Measurements from ENCODE around the gene ABCB9.
"Not testable (repeated sequence)": the region's sequence is repeated elsewhere in the genome, so short reads cannot be mapped to it uniquely, and the experiment has no call there.

The ABCB9 gene

GRCh38 chr12:122959566-122960192, 6.6 kb downstream of the ABCB9 start:
- DNase-seq: no peak

- DNase-seq: no peak
Measured at GRCh38 chr12:122958198-122958888, 7.9 kb downstream of the ABCB9 start.

- DNase-seq: no peak
Measured at GRCh38 chr12:122956035-122956434, 10.2 kb downstream of the ABCB9 start.

- no peak for DNase-seq
Measured at GRCh38 chr12:122955156-122955555, 11.1 kb downstream of the ABCB9 start.

GRCh38 chr12:122951979-122952892, 14.0 kb downstream of the ABCB9 start:
- no peak for DNase-seq

- DNase-seq: no peak
Measured at GRCh38 chr12:122951406-122951805, 14.9 kb downstream of the ABCB9 start.

- DNase-seq: no peak
Measured at GRCh38 chr12:122949816-122950675, 16.2 kb downstream of the ABCB9 start.

- DNase-seq: no peak
Measured at GRCh38 chr12:122949405-122949804, 16.9 kb downstream of the ABCB9 start.

- no peak for DNase-seq
Measured at GRCh38 chr12:122948605-122949004, 17.7 kb downstream of the ABCB9 start.

- no peak for DNase-seq
Measured at GRCh38 chr12:122947352-122947792, 18.9 kb downstream of the ABCB9 start.

GRCh38 chr12:122946690-122947341, 19.4 kb downstream of the ABCB9 start:
- no peak for DNase-seq

- no peak for DNase-seq
Measured at GRCh38 chr12:122944605-122945592, 21.4 kb downstream of the ABCB9 start.

GRCh38 chr12:122943196-122943595, 23.1 kb downstream of the ABCB9 start:
- no peak for DNase-seq

GRCh38 chr12:122942637-122943036, 23.6 kb downstream of the ABCB9 start:
- DNase-seq: no peak

- DNase-seq: not testable (repeated sequence)
Measured at GRCh38 chr12:122941351-122941750, 24.9 kb downstream of the ABCB9 start.

- DNase-seq: no peak
Measured at GRCh38 chr12:122939125-122939524, 27.1 kb downstream of the ABCB9 start.

- no peak for DNase-seq
Measured at GRCh38 chr12:122937622-122938091, 28.6 kb downstream of the ABCB9 start.

- no peak for DNase-seq
Measured at GRCh38 chr12:122935318-122935717, 30.9 kb downstream of the ABCB9 start.

- DNase-seq: no peak
Measured at GRCh38 chr12:122934722-122935121, 31.5 kb downstream of the ABCB9 start.

GRCh38 chr12:122932207-122932606, 34.1 kb downstream of the ABCB9 start:
- DNase-seq: no peak

GRCh38 chr12:122929812-122930211, 36.5 kb downstream of the ABCB9 start:
- DNase-seq: no peak

Measured in NCI-H1436 treated with DMSO at 0.1 percent for 48 hours (cell line).